Rectal smooth muscle tissue (tissue), 1 donor: Measurements from ENCODE around the gene ZNF467.

Experiments
- H3K27ac ChIP-seq: one replicate; pipeline ENCODE4 v1.7.0; 2013; ENCODE audit warnings: low read depth, low read length, inconsistent platforms
- H3K27me3 ChIP-seq: one replicate; pipeline ENCODE4 v1.7.0; 2013; ENCODE audit warnings: low read length; ENCODE audit not compliant: control insufficient read depth, insufficient read depth
- H3K36me3 ChIP-seq: one replicate; pipeline ENCODE4 v1.7.0; 2013; ENCODE audit warnings: low read length; ENCODE audit not compliant: control insufficient read depth, insufficient read depth
- H3K4me1 ChIP-seq: one replicate; pipeline ENCODE4 v1.7.0; 2013; ENCODE audit warnings: low read length; ENCODE audit not compliant: control insufficient read depth, insufficient read depth
- H3K4me3 ChIP-seq: one replicate; pipeline ENCODE4 v1.7.0; 2013; ENCODE audit warnings: low read length
- H3K9ac ChIP-seq: one replicate; pipeline ENCODE4 v1.7.0; 2013; ENCODE audit warnings: low read length

Gene ZNF467

DNA sequence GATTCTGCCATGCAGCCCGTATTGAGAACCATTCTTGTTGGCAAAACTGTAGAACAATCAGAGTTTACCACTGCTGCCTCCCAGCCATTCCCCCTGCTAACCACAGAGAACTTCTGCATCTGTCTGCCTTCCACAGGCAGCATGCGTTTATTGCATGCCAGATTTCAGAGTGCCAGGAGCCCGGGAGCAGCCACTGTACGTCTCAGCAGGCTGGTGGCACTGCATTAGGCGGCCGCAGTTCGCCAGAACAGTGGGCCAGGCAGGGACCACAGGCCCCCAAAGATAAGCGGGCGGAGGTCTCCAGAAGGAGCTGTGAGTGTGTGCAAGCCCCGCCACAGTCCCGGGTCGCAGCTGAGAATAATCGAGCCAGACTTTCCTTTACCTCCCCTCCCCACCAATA is 31.8 kb downstream of the ZNF467 start:
- Histone ChIP-seq H3K4me1 (peaks cover 5% of the 10 kb centered on the region), H3K27ac (no peak overlapping the region), H3K27me3 (no peaks in the 10 kb centered on the region), H3K4me3 (peak overlapping the region; percentile 56), H3K9ac (peak overlapping the region; percentile 14), H3K36me3 (no peaks in the 10 kb centered on the region)

DNA sequence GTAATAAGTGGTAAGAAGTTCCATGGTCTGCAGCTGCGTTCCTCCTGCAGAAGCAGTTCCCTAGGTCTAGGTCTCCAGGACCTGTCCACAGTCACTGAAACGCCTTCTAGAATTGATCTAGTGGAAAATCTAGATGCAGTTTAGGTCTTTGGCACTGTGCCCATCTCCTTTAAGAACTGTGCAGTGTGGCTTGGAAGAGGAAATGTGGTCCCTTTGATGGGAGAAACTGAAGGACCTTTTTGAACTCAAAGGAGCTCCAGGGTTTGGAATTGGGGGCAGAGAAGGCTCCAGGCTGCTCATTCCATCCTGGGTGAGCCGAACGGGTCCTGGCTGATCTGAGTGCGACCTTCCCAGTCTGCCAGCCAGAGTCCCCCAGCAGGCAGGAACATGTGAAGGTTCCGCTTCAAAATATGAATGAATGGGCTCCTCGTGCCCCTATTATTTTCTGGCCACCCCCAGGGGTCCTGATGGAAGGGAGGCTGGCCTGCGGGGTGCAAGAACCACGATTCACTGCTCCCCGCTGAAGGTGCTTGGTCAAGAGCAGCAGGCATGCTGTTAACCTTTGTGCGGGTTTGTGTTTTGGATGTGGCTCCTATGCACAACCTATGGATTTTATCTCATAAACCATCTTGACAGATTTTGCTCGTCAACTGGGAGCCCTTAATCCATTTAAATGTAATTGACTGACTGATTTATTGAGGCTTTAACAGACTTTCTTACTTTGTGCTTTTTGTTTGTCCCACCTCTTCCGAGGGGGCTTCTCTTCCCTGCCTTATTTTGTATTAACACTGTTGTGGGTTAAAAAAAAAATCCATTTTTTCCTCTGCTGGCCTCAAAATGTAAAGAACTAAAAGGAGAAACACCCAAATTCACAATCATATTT is 36.7 kb downstream of the ZNF467 start:
- Histone ChIP-seq H3K27me3 (no peaks in the 10 kb centered on the region), H3K9ac (no peak overlapping the region), H3K36me3 (no peaks in the 10 kb centered on the region), H3K4me1 (no peaks in the 10 kb centered on the region), H3K4me3 (no peak overlapping the region), H3K27ac (no peak overlapping the region)

DNA sequence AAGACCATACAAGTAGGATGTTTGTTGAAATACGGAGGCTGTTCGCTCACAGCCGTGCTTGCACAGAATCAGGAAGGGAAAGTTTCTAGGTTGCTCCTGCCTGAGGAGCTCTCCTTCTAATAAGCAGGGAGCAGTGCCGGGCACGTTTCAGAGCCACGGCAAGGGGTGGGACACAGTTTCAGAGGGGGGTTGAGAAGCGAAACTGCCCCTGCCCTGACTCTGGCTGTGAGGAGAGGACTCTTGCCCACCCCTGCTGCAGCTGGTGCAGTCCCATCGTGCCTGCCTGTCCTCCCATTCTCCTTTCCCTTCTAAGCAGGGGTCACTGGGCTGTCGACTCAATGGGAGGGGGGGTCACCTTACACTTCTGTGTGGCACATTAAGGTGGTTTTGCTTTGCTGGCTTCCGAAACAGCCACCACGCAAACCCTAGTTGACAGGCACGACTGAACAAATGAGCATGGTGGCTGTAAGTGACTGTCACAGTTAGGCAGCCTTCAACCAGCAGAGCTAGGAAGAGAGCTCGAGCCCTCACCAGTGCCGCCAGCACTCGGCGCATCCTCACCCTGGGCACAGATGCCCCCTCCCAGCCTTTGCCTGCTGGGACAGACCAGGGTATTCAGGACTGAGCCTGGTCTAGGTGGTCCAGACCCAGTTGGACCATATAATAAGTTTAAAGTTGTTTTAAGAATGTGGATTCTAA is 37.5 kb downstream of the ZNF467 start:
- Histone ChIP-seq H3K36me3 (peaks cover 6% of the 10 kb centered on the region), H3K27ac (no peak overlapping the region), H3K9ac (no peak overlapping the region), H3K27me3 (no peaks in the 10 kb centered on the region), H3K4me1 (no peaks in the 10 kb centered on the region), H3K4me3 (no peak overlapping the region)

DNA sequence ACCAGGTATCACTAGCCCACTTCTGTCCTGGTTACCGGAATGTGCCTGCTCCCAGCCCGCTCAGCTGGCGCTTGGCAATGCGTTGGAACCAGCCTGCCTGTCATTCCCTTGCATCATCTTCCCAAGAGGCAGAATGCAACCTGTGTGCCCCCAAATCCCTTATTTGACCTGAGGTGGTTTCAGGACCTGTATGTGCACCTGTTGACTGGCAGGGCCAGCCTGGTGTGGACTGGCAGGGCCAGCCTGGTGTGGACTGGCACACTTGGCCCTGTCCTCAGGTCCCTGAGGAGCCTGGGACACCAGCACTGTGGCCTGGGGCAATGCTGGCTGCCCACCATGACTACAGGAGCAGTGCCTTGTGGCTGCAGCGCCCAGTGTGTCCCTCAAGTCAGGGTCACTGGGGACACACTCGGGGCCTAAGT is 38.2 kb downstream of the ZNF467 start:
- Histone ChIP-seq H3K4me3 (no peak overlapping the region), H3K27me3 (no peaks in the 10 kb centered on the region), H3K9ac (no peak overlapping the region), H3K36me3 (peaks cover 7% of the 10 kb centered on the region), H3K4me1 (no peaks in the 10 kb centered on the region), H3K27ac (no peak overlapping the region)

DNA sequence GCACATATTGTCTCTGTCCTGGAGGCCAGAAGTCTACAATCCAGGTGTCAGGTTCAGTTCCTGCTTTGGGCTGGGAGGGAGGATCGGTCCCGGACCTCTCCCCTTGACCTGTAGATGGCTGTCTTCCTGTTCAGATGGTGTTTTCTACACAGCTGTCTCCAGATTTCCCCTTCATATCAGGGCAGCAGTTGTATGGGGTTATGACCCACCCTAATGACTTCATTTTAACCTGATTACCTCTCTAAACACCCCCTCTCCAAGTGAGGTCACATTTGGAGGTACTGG is 38.7 kb downstream of the ZNF467 start:
- no peak overlapping the region for H3K4me3 ChIP-seq
- H3K36me3 ChIP-seq = peaks cover 7% of the 10 kb centered on the region
- no peak overlapping the region for H3K27ac ChIP-seq
- H3K4me1 ChIP-seq = no peaks in the 10 kb centered on the region
- H3K27me3 ChIP-seq = no peaks in the 10 kb centered on the region
- H3K9ac ChIP-seq = no peak overlapping the region

DNA sequence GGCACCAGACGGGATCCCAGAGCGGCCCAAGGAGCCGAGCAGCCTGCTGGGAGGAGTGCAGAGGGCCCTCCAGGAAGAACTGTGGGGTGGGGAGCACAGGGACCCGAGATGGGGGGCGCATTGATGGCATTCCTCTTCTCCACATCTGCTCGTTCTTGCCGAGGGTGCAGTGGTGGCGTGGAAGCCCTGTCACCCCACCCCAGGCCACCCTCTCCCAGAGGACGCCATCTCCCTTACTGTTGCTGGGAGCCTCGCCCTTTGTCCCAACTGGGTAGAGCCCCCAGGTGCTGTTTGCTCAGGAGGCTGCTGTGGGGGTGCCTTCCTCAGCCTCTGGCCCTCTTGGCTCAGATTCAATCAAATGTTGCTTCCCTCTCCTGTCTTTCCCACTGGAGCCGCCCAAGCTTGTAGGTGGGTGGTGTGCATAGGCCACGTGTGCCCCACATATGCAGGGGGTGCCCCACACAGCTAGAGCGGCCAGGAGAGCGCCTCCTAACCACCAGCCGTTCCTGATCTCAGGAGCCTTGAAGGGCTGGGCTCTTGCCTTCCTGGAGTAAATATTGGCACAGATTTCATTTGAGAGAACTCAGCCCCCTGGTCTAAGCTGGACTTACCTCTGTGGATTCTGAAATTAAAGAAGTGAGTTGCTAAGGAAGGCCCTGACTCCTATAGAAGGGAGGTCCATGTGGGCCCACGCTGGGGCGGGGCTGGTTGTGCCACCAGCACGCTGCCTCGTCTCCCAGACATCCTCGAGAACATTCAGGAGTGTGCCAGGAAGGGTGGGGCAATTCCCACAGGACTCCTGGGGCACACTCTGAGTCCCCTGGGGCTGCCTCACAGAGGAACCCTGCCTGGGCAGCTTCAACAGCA is 39.2 kb downstream of the ZNF467 start:
- no peak overlapping the region for H3K9ac ChIP-seq
- peaks cover 7% of the 10 kb centered on the region for H3K36me3 ChIP-seq
- H3K27me3 ChIP-seq = no peaks in the 10 kb centered on the region

DNA sequence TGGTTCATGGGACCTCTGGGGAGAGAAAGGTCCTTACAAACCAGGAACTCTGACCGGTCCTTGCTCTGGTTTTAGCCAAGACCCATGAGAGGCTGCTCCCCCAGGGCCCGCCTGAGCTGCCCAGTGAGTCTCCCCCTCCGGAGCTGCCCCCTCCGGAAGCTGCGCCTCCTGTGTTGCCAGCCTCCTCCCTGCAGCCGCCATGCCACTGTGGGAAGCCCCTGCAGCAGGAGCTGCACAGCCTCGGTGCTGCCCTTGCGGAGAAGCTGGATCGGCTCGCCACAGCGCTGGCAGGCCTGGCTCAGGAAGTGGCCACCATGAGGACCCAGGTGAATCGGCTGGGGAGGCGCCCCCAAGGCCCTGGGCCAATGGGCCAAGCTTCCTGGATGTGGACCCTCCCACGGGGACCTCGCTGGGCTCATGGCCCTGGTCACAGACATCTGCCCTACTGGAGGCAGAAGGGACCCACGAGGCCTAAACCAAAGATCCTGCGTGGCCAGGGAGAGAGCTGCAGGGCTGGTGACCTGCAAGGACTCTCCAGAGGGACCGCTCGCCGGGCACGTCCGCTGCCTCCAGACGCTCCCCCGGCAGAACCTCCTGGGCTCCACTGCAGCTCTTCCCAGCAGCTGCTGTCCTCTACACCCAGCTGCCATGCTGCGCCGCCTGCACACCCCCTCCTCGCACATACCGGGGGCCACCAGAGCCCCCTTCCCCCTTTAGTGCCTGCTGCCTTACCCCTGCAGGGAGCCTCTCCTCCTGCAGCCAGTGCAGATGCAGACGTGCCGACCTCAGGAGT is 40.1 kb downstream of the ZNF467 start:
- H3K27me3 ChIP-seq = no peaks in the 10 kb centered on the region
- H3K9ac ChIP-seq = no peak overlapping the region
- H3K36me3 ChIP-seq = peaks cover 11% of the 10 kb centered on the region

More for the DNA sequence above, 39.2 kb downstream of the ZNF467 start:
- Histone ChIP-seq H3K27ac (no peak overlapping the region), H3K4me1 (no peaks in the 10 kb centered on the region), H3K4me3 (no peak overlapping the region)

DNA sequence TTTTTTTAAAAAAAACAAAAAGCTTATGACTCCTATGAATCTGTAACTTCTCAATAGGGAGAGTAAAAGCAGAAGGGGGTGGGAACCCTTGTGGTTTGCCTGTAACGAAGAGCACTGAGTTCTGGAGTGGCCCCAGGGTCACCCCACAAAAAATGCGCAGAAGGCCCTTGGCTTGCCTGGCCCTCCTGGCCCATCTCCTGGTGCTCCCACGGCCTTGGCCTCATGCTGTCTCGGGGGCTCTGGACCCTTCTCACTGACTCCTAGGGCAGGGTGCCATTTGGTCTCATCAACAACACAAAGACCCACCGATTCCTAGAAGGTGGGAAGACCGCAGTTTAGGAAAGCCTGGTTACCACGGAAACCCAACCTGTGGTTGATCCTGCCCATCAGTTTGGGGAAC is 40.8 kb downstream of the ZNF467 start:
- no peak overlapping the region for H3K27ac ChIP-seq
- H3K27me3 ChIP-seq = no peaks in the 10 kb centered on the region
- H3K9ac ChIP-seq = no peak overlapping the region
- peaks cover 11% of the 10 kb centered on the region for H3K36me3 ChIP-seq
- H3K4me3 ChIP-seq = no peak overlapping the region
- no peaks in the 10 kb centered on the region for H3K4me1 ChIP-seq

More for the DNA sequence above, 40.1 kb downstream of the ZNF467 start:
- no peak overlapping the region for H3K27ac ChIP-seq
- H3K4me3 ChIP-seq = no peak overlapping the region
- H3K4me1 ChIP-seq = no peaks in the 10 kb centered on the region

DNA sequence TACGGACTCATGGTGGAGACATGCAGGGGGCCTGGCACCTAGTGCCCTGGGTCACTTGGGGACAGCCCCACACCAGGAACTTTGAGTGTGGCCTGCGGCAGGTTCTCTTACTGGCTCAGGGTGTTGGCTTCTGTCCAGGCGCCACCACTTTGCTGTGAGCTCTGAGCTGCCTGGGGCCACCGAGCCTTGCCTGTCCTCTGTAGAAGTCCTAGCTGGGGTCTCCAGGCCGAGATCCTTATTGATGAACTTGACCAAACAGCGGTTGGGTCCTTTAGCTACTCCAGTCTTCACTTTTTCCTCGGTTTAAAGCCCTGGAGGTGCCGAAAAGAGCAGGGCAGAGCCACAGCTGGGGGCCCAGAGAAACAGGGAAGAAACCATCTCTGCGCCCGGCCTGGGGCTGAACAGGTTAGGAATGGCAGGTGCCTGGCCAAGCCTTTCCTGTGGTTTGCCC is 41.3 kb downstream of the ZNF467 start:
- Histone ChIP-seq H3K9ac (no peak overlapping the region), H3K4me3 (no peak overlapping the region), H3K27ac (no peak overlapping the region), H3K27me3 (no peaks in the 10 kb centered on the region), H3K4me1 (peaks cover 1% of the 10 kb centered on the region), H3K36me3 (peaks cover 11% of the 10 kb centered on the region)

DNA sequence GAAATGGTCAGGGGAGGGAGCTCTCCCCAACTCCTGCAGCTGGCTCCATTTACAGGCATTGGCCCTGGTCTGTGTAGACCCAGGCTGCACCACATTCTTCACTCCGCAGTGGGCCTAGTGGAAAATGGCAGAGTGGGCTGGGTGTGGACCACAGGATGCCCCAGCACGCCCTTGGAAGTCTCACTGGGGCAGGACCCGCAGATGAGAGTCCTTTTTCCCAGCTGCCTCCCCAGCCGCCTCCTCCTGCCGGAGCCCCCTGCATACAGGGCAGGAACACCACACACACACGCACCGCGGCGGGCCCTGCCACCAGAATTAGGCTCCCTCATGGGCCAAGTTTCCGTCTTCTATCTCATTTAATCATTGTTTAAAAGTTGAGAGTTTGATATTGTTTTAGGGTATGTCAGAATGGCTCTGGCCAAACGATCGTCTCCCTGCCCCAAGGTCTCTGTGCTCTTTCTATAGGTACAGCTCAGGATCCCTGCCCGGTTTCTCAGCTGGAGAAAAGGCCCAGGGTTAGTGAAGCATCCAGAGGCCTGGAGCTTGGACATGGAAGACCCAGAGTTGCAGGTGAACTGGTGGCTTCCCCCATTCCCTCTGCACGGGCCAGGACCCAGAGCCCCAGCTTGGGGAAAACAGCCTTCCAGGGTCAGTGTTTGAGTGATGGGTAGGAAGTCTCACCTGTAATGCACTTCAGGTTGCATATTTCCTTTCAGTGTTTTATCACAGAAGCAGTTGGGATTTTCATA is 42.0 kb downstream of the ZNF467 start:
- H3K9ac ChIP-seq = no peak overlapping the region
- peaks cover 3% of the 10 kb centered on the region for H3K4me1 ChIP-seq
- H3K36me3 ChIP-seq = peaks cover 11% of the 10 kb centered on the region
- no peaks in the 10 kb centered on the region for H3K27me3 ChIP-seq
- no peak overlapping the region for H3K4me3 ChIP-seq
- H3K27ac ChIP-seq = no peak overlapping the region

DNA sequence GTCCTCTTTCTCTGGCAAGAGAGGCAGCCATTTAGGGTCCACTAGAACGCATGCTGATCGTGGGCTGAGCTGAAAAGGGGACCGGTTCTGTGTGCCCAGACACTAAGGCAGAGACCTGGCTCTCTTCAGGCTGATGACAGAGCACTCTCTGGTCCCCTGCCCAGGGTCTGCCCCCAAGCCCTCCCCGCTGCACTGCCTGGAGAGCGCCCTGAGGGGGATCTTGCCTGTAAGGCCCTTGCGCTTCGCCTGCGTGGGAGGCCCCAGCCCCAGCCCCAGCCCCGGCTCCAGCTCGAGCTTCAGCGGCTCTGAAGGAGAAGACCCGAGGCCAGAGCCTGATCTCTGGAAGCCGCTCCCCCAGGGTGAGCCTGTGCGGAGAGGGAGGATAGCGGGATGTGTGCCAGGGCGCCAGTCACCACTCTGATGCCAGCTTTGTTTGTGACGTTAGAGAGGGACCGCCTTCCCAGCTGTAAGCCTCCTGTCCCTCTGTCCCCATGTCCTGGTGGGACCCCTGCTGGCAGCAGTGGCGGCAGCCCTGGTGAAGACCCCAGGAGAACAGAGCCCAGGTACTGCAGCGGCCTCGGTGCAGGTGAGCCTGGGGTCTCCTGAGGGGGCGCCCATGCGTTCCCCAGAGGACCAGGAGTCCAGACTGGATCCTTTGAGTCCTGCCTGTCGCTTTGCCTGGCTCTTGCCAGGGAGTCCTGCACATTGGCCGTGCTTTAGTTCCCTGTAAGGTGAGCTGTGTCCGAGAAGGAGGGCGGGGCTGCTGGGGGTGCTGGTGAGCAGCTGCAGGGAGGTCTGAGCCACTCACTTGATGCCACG is 43.2 kb downstream of the ZNF467 start:
- H3K36me3 ChIP-seq = peaks cover 14% of the 10 kb centered on the region

More for the DNA sequence above, 43.2 kb downstream of the ZNF467 start:
- H3K9ac ChIP-seq = no peak overlapping the region
- H3K27ac ChIP-seq = no peak overlapping the region
- H3K27me3 ChIP-seq = no peaks in the 10 kb centered on the region
- peaks cover 3% of the 10 kb centered on the region for H3K4me1 ChIP-seq
- H3K4me3 ChIP-seq = no peak overlapping the region
